Adrenal gland (tissue), 5 donors: ENCODE results near the gene RELA.

Experiments used
- CTCF ChIP-seq, 6 experiments: fragments of 450-650 bp in 4 of 6; fragments of 200-600 bp in 2 of 6; sonication (generic) in 1 of 6; IDR thresholded peaks; 1 replicate in 5 of 6; 2 replicates in 1 of 6; pipeline versions ENCODE4 v1.5.1 to v1.8.0; 2016 to 2021; ENCODE audit warnings: antibody characterized with exemption in 6 of 6, mild to moderate bottlenecking in 2 of 6, moderate library complexity in 1 of 6
- POLR2A ChIP-seq, 2 donors: fragments of 450-650 bp; IDR thresholded peaks; one replicate each; pipeline ENCODE4 v1.6.1; 2017; ENCODE audit warnings: antibody characterized with exemption in 2 of 2, mild to moderate bottlenecking in 2 of 2, moderate library complexity in 1 of 2
- donor health status: DM: no; HTN: no; CAD: no.

- TF ChIP-seq CTCF (IDR thresholded peaks at IDR 0.05) = no peak
- no peak for TF ChIP-seq POLR2A (IDR thresholded peaks at IDR 0.05)
Measured at GRCh38 chr11:65609665-65610064, 53.1 kb downstream of the RELA start.
